NCI-H748 treated with DMSO at 0.1 percent for 48 hours (cell line): ENCODE data around the gene DNAH7.
A peak's percentile ranks its signal among the peaks of the same experiment; 100 is the strongest.
"Not testable (repeated sequence)": the region's sequence is repeated elsewhere in the genome, so short reads cannot be mapped to it uniquely, and the experiment has no call there.

ENCODE experiments used
- DNase-seq: peaks from one replicate; lab custom pipeline; 2025; lab: John Stamatoyannopoulos, UW

DNAH7 gene

GRCh38 chr2:195967336-195967735, 101.3 kb downstream of the DNAH7 start:
- DNase-seq = no peak

GRCh38 chr2:195961873-195962272, 106.8 kb downstream of the DNAH7 start:
- DNase-seq = no peak

- DNase-seq = no peak
Observed at GRCh38 chr2:195959341-195959740, 109.3 kb downstream of the DNAH7 start.

- DNase-seq = no peak
Observed at GRCh38 chr2:195956725-195957124, 111.9 kb downstream of the DNAH7 start.

- no peak for DNase-seq
Observed at GRCh38 chr2:195945056-195945455, 123.6 kb downstream of the DNAH7 start.

- DNase-seq = no peak
Observed at GRCh38 chr2:195937176-195937575, 131.5 kb downstream of the DNAH7 start.

- no peak for DNase-seq
Observed at GRCh38 chr2:195934484-195934883, 134.2 kb downstream of the DNAH7 start.

GRCh38 chr2:195929531-195929930, 139.1 kb downstream of the DNAH7 start:
- peak; percentile 49 for DNase-seq

GRCh38 chr2:195925120-195925519, 143.5 kb downstream of the DNAH7 start:
- no peak for DNase-seq

GRCh38 chr2:195923889-195924288, 144.7 kb downstream of the DNAH7 start:
- no peak for DNase-seq

- not testable (repeated sequence) for DNase-seq
Observed at GRCh38 chr2:195917021-195917600, 151.5 kb downstream of the DNAH7 start.

- DNase-seq = no peak
Observed at GRCh38 chr2:195912079-195912478, 156.6 kb downstream of the DNAH7 start.

- no peak for DNase-seq
Observed at GRCh38 chr2:195910570-195910969, 158.1 kb downstream of the DNAH7 start.

- no peak for DNase-seq
Observed at GRCh38 chr2:195909926-195910325, 158.7 kb downstream of the DNAH7 start.

GRCh38 chr2:195907474-195907873, 161.2 kb downstream of the DNAH7 start:
- DNase-seq = no peak

- no peak for DNase-seq
Observed at GRCh38 chr2:195903956-195904355, 164.7 kb downstream of the DNAH7 start.

- no peak for DNase-seq
Observed at GRCh38 chr2:195902857-195903256, 165.8 kb downstream of the DNAH7 start.

GRCh38 chr2:195899226-195899625, 169.4 kb downstream of the DNAH7 start:
- no peak for DNase-seq

- DNase-seq = peak; percentile 8
Observed at GRCh38 chr2:195898505-195899191, 170.0 kb downstream of the DNAH7 start.

- DNase-seq = no peak
Observed at GRCh38 chr2:195891081-195891480, 177.6 kb downstream of the DNAH7 start.

- no peak for DNase-seq
Observed at GRCh38 chr2:195879153-195879552, 189.5 kb downstream of the DNAH7 start.

- no peak for DNase-seq
Observed at GRCh38 chr2:195871326-195871725, 197.3 kb downstream of the DNAH7 start.

- no peak for DNase-seq
Observed at GRCh38 chr2:195864316-195864715, 204.3 kb downstream of the DNAH7 start.

GRCh38 chr2:195863564-195863963, 205.1 kb downstream of the DNAH7 start:
- DNase-seq = no peak
